ENCODE measurements around the gene DCLK1. TPM values are rescaled to one million over a fixed set of nuclear protein-coding genes. Genes with fewer than 3 reads are reported as not detected.

DCLK1 gene
- total RNA-seq, 1 experiment from 2014 or later: 36.2 TPM

DNA sequence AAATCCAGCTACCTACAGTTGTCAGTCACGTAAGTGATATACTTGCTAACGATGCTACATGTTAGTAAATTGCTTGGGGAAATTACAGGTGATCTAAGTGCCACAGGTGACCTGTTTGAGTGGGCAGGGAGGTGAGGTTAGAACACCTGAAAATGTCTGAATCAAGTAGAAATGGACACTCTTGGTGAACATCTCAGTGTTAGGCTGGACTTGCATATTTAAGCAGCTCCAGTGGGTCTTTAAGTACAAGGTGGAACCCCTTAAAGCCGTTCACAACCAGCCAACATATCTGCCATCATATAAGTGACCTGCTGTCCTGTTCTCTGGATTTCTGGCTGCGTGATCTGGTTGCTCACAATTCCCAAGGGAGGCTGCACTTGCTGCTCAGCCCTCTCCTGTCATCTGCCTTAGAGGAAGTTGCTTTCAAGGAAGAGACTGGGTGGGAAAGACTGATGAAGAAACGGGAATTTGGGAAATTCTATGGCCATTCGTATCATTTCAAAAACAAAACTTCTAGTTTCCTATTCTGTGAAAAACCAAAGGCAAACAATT, 244.0 kb downstream of the DCLK1 start:
- TF ChIP-seq, protein P1, sequence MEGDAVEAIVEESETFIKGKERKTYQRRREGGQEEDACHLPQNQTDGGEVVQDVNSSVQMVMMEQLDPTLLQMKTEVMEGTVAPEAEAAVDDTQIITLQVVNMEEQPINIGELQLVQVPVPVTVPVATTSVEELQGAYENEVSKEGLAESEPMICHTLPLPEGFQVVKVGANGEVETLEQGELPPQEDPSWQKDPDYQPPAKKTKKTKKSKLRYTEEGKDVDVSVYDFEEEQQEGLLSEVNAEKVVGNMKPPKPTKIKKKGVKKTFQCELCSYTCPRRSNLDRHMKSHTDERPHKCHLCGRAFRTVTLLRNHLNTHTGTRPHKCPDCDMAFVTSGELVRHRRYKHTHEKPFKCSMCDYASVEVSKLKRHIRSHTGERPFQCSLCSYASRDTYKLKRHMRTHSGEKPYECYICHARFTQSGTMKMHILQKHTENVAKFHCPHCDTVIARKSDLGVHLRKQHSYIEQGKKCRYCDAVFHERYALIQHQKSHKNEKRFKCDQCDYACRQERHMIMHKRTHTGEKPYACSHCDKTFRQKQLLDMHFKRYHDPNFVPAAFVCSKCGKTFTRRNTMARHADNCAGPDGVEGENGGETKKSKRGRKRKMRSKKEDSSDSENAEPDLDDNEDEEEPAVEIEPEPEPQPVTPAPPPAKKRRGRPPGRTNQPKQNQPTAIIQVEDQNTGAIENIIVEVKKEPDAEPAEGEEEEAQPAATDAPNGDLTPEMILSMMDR (conservative IDR thresholded peaks at IDR 0.05): no peak
- no peaks in the 10 kb centered on the region for H3K27me3 Mint-ChIP-seq (ENCODE audit: low read depth)
- peak overlapping the region in 2 of 3 experiments; percentile 21 to 55; a peak in 2 of 7 replicates for H3K27ac Mint-ChIP-seq
- no peak overlapping the region for H3K56ac ChIP-seq (ENCODE audit: insufficient read length, low read depth, low read length)
- no peak overlapping the region for H3K4ac ChIP-seq (ENCODE audit: low read depth, low read length)
- no peak overlapping the region for H2BK120ac ChIP-seq (ENCODE audit: low read depth, low read length, poor library complexity, severe bottlenecking)
- no peak overlapping the region for H3K4me3 Mint-ChIP-seq
- H2BK12ac ChIP-seq (ENCODE audit: insufficient read length, low read depth, low read length): no peak overlapping the region
- no peak overlapping the region for H4K91ac ChIP-seq (ENCODE audit: insufficient read length, low read depth, low read length)
- no peak overlapping the region for H3K4me2 ChIP-seq (ENCODE audit: insufficient read depth, insufficient read length, low read length)
- H2AK5ac ChIP-seq (ENCODE audit: insufficient read length, low read length): no peak overlapping the region
- no peak overlapping the region for H3K14ac ChIP-seq (ENCODE audit: insufficient read depth, low read length)
- no peak overlapping the region for H3K27ac ChIP-seq (ENCODE audit: insufficient read length, low read depth, low read length)
- no peaks in the 10 kb centered on the region for H3K27me3 ChIP-seq (ENCODE audit: insufficient read depth, low read length)
- H3T11ph ChIP-seq (ENCODE audit: low read length): no peak overlapping the region
- H3K9ac ChIP-seq (ENCODE audit: extremely low read depth, insufficient read length, low read length): no peak overlapping the region
- H4K5ac ChIP-seq (ENCODE audit: insufficient read length, low read depth, low read length): no peak overlapping the region
- no peaks in the 10 kb centered on the region for H3K79me2 ChIP-seq (ENCODE audit: insufficient read depth, low read length)
- H2BK15ac ChIP-seq (ENCODE audit: low read depth, low read length): no peak overlapping the region
- no peak overlapping the region for H3K23ac ChIP-seq (ENCODE audit: insufficient read length, low read depth, low read length)
- H4K8ac ChIP-seq (replicated peaks; ENCODE audit: insufficient read length, low read depth, low read length): no peak overlapping the region
- no peak overlapping the region for H2BK5ac ChIP-seq (ENCODE audit: insufficient read length, low read length)
- H2AFZ ChIP-seq (ENCODE audit: low read length): no peak overlapping the region
- no peaks in the 10 kb centered on the region for H3K23me2 ChIP-seq (ENCODE audit: insufficient read length, low read depth, low read length, poor library complexity, severe bottlenecking)
- no peak overlapping the region for H2BK20ac ChIP-seq (ENCODE audit: low read depth, low read length, poor library complexity, severe bottlenecking)
- WGBS (ENCODE audit: extremely low coverage, insufficient read length, low lambda C conversion rate): no CpG with 5 or more reads among the region's 6 CpGs
- H3K9me3 ChIP-seq (ENCODE audit: control insufficient read depth, low read depth, low read length): no peaks in the 10 kb centered on the region
- no peaks in the 10 kb centered on the region for H4K20me1 ChIP-seq (ENCODE audit: control insufficient read depth, insufficient read depth, insufficient read length)
- H3K4me1 Mint-ChIP-seq: peaks cover 19 to 24% of the 10 kb centered on the region in 2 experiments
- no peak for DNase-seq
- no peaks in the 10 kb centered on the region for H3K4me1 ChIP-seq (ENCODE audit: insufficient read depth, low read length)
- H3K18ac ChIP-seq (ENCODE audit: insufficient read length, low read depth, low read length): no peak overlapping the region
- no peaks in the 10 kb centered on the region; a peak in 3 of 7 replicates for H3K36me3 Mint-ChIP-seq (ENCODE audit: insufficient read depth in 1 of 3, low read depth in 3 of 3)
- H3K79me1 ChIP-seq (ENCODE audit: insufficient read depth, low read depth, low read length, poor library complexity, severe bottlenecking): no peaks in the 10 kb centered on the region
- H3K9me3 Mint-ChIP-seq: no peaks in the 10 kb centered on the region
